H54 (cell line): Measurements from ENCODE around the gene SH2D1B.

Experiments used
- DNase-seq: peaks from one replicate; pipeline ENCODE4 v3.0.0; 2011; ENCODE audit warnings: low spot score, mixed read lengths; ENCODE audit not compliant: insufficient read length
- FAIRE-seq: peaks from 3 replicates; lab custom pipeline; 2011; peaks lifted over from hg19 to GRCh38; lab: Jason Lieb, UNC
- POLR2A ChIP-seq: IDR thresholded peaks from 2 replicates; pipeline ENCODE4 v1.6.1; 2011; ENCODE audit warnings: low read depth, mild to moderate bottlenecking, low read length

SH2D1B gene

GRCh38 chr1:162381941-162382750 is 29.8 kb downstream of the SH2D1B start:
- no peak for FAIRE-seq

DNA sequence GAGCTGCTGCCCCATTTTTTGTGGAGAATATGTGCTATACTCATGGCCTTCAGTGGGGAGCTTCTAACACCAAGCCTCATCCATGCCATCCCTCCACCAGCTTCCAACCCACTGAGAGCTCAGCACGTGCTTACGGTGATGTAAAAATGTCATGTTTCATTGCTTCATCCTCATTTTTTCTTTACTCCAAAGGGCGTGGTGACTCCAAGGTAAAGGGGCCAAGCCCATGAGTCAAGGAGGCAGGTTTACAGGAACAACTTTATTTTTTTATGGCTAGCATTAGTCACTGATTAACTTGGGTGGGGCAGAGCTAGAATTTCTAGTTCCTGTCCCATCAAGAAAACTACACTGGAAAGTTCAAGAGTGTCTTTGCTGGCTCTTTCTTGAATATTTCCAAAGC is 30.6 kb downstream of the SH2D1B start, which contains the start of gene C1orf226:
Gene C1orf226, plus strand, starts transcription at position 346 of the 400 bp plus-strand sequence. CDS start 174 bp downstream, outside the sequence.
- no peak for TF ChIP-seq POLR2A
- FAIRE-seq (no peak), DNase-seq (peak; percentile 52)

More at GRCh38 chr1:162381941-162382750, 29.8 kb downstream of the SH2D1B start:
- TF ChIP-seq POLR2A: no peak
- no peak for DNase-seq

- no peak for DNase-seq
- no peak for TF ChIP-seq POLR2A
- FAIRE-seq: no peak
Observed at GRCh38 chr1:162380061-162380846, 31.7 kb downstream of the SH2D1B start.

DNA sequence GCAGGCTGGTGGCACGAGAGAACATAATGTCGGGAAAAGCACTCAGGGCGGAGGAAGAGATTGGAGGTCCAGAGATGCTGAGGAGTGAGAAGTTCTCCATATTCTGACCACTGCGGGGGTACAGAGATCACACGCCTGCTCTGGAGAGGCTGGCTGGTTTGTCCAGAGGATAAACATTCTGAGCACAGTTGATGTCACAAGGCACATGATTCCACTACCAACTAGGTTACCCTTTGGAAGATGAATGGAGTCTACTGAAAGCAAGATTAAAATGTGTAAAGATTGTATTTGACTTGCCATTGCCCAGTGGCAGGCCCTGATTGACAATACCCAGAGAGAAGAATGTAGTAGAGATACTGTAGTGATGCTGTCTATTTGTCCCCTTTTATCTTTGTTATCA is 35.2 kb downstream of the SH2D1B start, which contains the start of gene SPATA46:
Gene SPATA46, minus strand, starts transcription at position 164 of the 400 bp plus-strand sequence. Its CDS starts 64 bp downstream, at position 100.
- no peak for TF ChIP-seq POLR2A
- FAIRE-seq (no peak), DNase-seq (no peak)

- no peak for TF ChIP-seq POLR2A
- FAIRE-seq (no peak), DNase-seq (no peak)
Observed at GRCh38 chr1:162375463-162375862, 36.5 kb downstream of the SH2D1B start.

DNA sequence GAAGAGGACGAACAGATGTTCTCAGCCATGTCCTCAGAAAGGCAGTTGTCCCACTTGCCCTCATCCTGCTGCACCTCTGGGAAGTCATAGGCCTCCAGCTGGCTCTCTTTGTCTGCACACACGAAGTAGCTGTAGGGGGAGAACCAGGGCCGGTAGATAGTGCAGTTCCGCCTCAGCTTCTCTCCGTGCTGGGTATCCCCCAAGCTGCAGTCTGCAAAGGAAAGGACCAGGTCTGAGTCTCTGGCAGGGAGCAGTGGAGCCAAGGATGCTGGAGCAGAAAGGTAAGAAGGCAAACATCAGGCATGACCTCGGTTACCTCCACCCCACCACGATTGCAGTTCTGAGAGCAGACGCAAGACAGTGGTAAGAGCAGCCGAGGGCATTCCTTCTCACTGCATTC is 37.5 kb downstream of the SH2D1B start:
- TF ChIP-seq POLR2A: no peak
- DNase-seq (no peak), FAIRE-seq (no peak)

DNA sequence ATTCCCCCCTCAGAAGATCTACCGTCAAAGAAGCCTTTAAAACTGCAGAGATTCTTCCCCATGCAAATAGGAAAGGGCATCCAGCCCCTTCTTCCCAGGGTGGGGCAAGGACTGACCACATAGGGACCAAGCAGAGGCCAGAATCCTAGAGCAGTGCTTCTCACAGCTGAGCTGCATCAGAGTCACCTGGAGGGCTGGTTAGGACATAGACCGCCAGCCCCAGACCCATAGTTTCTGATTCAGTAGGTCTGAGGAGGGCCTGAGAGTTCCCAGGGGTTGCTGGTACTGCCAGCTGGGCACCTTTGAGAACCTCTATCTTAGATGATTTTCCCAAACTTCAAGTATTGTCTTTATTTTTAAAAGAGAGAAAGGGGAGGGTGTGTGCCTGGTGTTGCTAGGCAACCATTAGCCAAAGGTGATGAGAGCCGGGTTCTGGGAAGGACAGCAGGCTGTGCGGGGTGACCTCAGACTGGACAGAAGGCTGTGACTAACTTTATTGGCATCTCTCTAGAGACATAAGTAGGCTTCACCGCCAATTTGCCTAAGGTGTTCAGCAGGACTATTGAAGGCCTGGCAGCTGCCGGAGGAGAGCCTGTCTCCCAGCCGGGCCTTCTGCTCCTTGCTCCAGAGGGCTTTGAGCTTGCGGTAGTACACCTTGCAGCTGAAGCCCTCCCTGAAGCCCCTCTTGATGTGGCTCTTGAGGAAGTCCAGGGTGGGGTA is 38.2 kb downstream of the SH2D1B start:
- DNase-seq: peak; percentile 92
- FAIRE-seq: peak; percentile 57
- no peak for TF ChIP-seq POLR2A

DNA sequence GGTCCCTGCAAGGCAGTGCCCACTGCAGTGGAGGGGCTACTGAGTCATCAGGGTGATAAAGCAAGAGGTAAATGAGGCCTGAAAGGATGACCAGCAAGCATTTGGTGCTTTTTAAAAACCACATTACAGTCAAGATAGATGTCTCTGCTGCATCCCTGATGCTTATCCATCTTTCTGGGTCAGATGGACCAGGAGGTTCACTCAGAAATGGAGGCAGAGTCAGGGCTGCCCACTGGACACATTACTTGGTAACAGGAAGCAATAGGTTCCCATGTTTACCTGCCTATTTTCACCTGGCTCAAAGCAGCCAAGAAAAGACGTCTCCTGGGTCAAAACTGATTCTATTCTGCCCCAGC is 38.9 kb downstream of the SH2D1B start:
- no peak for TF ChIP-seq POLR2A
- FAIRE-seq: no peak

GRCh38 chr1:162372159-162373071 is 39.5 kb downstream of the SH2D1B start:
- FAIRE-seq (no peak), DNase-seq (no peak)
- TF ChIP-seq POLR2A: no peak

More for the DNA sequence above, 38.9 kb downstream of the SH2D1B start:
- no peak for DNase-seq

DNA sequence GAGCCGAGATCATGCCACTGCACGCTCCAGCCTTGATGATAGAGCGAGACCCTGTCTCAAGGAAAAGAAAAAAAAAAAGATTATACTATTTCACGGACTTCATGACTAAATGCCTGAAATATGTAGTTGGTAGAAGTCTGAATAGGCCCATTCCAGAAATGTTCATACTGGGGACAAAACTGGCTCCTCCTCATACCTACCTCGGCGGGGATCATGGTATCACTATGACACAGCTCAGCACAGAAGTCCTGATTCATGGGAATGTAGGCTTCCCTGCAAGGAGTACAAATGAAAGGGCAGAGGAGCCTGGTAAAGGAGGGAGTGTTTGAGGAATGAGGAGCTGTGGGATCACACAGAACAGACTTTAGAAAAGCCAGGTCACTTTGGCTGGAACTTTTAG is 40.3 kb downstream of the SH2D1B start:
- DNase-seq (peak; percentile 65), FAIRE-seq (no peak)
- TF ChIP-seq POLR2A: no peak

- FAIRE-seq (no peak), DNase-seq (no peak)
- TF ChIP-seq POLR2A: no peak
Observed at GRCh38 chr1:162370721-162371120, 41.2 kb downstream of the SH2D1B start.

DNA sequence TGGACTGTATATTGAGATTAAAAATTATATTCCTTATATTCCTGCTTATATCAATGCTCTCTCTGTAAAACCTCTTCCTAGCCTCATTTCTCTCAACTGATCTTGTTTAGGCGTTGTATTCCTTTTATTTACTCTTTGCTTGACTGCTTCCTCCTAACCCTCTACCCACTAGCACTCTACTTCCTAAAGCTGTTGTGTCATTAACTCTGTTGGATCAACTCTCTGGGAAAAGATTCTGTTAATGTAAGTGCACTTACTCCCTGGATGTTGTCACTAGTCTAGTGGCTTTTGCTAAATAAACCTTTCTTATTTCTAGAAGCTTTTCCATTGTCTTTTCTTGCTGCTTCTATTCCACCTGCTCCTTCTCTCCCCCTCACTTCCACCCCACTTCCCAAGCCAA is 41.8 kb downstream of the SH2D1B start:
- FAIRE-seq: no peak
- no peak for TF ChIP-seq POLR2A
- no peak for DNase-seq

DNA sequence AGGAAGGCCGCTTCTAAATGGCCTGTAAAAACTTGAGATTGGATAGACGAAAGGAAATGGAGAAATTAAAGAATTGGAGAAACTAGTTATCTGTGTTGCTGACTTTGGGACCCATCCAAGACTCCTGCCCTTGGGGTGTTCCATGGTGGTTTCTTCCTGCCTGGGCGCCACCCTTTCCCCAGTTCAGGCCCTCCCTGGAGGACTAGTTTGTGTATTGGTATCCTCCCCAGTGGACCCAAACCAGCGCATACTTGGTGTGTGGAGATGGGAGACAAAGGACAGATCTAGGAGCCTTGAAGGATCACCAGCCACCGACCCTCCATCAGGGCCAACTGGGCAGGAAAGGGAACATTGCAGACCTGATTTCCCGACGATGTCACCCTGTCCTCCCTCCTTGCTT is 42.4 kb downstream of the SH2D1B start:
- TF ChIP-seq POLR2A: no peak
- DNase-seq: no peak

GRCh38 chr1:162368451-162368850 is 43.5 kb downstream of the SH2D1B start:
- DNase-seq (no peak), FAIRE-seq (no peak)
- TF ChIP-seq POLR2A: no peak

More for the DNA sequence above, 42.4 kb downstream of the SH2D1B start:
- no peak for FAIRE-seq
